SK-MEL-5 (cell line): Measurements from ENCODE around the gene HAPSTR1. TPM values are rescaled to one million over a fixed set of nuclear protein-coding genes. Genes with fewer than 3 reads are reported as not detected.

Experiments
- DNase-seq: peaks from one replicate; pipeline ENCODE4 v3.0.0-alpha.2; 2016; ENCODE audit warnings: low read depth, low spot score
- in situ Hi-C: cut with HindIII; loops from 2 replicates; pipeline ENCODE4 v1.10.0; 2016; ENCODE audit warnings: low sequenced_read_pairs, high pct_unique_total_duplicates, low pct_unique_long_range_greater_than_20kb
- total RNA-seq: library from RNA; depleted of rRNA; stranded (reverse); fragments of >200 nt; shearing (Covaris generic); gene quantifications from 2 replicates; pipeline ENCODE4 v1.2.3, GENCODE V29; 2014; rRNA removed

The HAPSTR1 gene
- total RNA-seq, 1 experiment from 2014 or later: 39.3 TPM

DNA sequence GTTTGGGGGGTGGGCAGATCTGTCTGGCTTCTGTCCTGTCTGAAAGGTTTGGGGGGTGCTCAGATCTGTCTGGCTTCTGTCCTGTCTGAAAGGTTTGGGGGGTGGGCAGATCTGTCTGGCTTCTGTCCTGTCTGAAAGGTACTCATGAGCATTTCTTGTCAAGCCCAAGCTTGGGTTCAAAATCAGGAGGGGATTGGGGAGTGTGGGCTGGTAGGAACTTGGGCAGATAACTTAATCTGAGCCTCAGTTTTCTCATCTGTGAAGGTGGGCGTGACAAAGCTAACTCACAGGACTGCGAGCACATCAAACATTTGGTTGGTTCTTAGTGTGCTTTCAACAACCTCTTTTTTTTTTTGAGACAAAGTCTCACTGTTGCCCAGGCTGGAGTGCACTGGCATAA is 35.2 kb downstream of the HAPSTR1 start:
- no peak for DNase-seq
- in situ Hi-C loops: no loop called here

DNA sequence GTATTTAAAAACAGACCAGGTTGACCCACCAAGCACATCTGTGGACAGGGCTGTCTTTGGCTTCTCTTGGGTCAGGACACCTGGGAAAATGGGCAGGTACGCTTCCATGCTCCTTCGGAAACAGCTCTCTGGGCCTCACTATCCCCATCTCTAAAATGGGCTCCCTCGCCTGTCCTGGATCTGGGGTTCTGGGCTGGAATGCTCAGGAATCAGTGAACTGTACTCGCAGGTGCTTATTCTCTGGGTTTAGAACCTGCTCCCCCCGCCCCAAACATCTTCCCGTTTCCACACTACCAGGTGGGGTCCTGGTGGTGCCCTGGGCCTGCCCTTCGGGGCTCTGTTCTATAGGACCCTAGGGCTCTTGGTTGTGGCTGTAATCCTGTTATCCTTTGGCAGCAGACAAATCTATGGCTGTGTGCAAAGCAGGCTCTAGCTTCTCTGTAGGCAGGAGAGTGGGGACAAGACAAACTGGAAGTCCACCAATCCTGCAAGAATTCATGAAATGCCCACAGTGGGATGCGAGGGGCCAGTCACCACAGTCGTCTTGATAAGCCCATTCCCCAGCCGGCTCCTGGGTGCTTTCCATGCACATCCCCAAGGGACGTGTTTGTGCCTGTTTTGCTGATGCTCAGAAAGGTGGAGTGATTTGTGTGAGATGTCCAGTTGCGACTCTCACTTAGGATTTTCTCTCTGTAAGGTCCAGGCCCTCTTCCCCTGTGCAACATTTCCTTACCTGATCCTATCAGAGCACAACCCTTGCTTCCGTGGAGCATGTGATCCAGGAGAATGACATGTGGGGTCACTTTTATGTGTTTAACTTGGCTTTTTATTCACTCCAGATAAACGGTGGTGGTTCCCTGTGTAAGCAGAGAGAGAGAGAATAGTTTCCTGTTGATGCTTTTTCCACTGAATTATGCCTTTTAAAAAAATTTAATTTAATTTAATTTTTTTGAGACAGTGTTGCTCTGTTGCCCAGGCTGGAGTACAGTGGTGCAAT is 37.2 kb downstream of the HAPSTR1 start:
- in situ Hi-C loops: no loop called here
- DNase-seq: no peak

DNA sequence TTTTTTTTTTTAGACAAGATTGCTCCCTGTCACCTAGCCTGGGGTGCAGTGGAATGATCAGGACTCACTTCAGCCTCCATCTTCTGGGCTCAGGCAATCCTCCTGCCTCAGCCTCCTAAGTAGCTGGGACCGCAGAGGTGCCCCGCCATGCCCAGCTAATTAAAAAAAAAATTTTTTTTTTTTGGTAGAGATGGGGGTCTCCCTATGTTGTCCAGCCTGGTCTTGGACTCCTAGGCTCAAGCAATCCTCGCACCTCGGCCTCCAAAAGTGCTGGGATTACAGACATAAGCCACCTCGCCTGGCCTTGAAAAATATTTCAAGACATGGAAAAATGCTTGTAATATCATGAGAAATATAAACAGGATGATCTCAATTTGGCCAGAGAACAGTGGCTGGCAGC is 42.9 kb downstream of the HAPSTR1 start:
- DNase-seq: no peak
- in situ Hi-C loops: no loop called here

DNA sequence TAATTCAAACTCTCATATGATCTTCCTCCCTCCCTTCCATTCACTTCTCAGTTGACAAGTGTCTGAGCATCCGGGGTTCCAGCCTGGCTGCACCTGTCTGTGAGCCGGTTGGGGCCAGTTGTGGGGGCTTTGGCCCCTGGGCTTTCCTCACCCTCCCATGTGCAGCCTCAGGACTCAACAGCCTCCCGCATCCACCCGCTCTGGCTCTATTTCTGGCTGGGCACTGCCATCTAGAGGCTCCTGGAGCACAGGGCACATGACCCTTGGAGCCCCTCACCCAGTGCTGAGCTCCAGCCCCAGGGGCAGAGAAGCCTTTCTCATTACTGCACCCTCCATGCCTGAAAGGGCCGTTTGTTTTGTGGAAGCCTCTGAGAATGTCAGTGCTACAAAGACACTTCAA is 43.3 kb downstream of the HAPSTR1 start:
- DNase-seq: peak; percentile 87
- in situ Hi-C loops: no loop called here

DNA sequence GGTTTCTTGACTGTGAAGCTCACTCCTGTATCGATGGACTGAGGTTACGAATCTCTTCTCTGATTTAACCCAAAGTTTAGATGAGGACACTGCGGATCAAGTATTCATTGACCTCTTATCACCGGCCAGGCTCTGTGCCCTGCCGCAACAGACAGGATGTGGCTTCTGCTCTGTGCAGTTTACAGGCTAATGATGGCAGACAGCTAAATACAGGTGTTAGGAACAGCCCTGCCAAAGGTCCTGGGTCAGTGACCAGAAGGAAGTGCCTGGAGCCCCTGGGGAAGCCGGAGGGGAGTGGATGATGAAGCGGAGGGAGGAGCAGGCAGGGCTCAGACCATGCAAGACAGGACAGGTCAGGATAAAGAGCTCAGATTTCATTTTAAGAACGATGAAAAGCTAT is 44.4 kb downstream of the HAPSTR1 start:
- no peak for DNase-seq
- in situ Hi-C loops: no loop called here

DNA sequence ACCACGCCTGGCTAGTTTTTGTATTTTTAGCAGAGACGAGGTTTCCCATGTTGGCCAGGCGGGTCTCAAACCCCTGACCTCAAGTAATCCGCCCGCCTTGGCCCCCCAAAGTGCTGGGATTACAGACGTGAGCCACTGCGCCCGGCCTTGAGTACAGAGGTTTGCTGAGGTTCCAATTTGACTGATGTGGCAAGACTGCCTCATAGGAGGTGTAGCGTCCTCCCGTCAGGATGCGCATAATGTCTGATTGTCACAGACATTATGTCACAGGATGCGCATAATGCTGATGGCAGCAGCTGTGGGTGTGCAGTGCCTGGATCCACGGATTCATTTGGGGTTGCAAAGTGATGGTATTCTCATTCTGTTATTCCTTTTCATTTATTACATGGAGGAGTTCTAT is 45.2 kb downstream of the HAPSTR1 start:
- no peak for DNase-seq
- in situ Hi-C loops: no loop called here

DNA sequence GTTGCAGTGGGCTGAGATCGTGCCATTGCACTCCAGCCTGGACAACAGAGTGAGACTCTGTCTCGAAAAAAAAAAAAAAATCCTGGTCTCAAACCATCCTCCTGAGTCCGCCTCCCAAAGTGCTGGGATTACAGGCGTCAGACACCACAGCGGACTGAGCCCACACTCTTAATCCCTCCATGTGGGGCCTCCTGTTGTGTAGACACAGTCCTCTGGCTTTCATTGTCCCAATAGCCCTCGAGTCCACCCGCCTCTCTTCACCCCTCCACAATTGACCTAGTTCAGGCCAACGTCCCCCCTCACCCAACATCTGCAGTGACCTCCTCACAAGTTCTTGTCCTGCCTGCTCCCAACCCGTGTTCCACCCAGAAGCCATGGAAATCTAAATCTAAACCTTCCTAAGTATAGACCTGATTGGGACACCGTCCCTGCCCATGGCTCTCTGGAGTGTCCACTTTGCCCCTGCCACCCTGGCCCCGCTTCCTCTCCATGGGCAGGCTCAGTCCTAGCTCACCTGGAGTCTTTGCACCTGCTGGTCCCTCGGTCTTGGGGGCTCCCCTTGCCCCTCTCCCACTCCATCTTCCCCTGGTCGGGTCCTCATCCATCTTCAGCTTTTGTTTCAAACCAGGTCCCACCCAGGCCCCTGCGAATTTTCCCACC is 46.7 kb downstream of the HAPSTR1 start:
- no peak for DNase-seq
- in situ Hi-C loops: no loop called here

DNA sequence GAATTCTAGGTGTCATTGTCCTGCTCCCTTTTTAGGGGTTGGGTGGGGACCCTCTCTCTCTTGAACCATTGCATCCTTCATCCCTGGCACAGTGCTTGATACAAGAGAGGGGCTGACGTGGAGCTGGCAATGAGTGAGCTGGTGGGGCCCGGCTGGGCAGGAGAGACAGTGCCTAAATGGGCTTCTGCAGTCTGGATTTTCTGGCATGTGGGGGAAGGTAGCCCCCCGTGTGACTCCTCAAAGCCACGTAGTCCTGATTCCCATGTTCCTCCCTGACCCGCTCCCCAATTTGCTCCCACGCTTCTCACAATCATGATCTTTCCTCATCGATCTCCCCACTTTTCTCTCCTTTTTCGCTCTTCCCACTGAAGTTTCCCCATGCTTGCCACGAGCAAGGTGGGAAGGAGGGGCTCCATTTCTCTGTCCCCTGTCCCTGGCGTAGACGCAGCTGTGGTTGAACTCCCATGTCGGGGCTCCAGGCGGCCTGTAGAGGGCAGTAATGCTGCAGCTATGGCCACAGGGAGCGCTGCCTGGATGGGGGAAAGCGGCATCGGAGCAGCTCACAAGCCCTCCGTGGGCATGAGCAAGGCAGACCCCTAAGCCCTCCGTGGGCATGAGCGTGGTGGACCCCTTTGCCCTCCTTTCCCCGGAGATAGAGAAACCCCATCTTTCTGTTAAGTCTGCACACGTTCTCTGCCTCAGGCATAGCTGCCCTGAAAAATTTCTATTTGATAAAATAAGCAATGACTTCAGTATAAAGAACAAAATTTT is 47.5 kb downstream of the HAPSTR1 start:
- in situ Hi-C loops: no loop called here
- DNase-seq: peak; percentile 76

DNA sequence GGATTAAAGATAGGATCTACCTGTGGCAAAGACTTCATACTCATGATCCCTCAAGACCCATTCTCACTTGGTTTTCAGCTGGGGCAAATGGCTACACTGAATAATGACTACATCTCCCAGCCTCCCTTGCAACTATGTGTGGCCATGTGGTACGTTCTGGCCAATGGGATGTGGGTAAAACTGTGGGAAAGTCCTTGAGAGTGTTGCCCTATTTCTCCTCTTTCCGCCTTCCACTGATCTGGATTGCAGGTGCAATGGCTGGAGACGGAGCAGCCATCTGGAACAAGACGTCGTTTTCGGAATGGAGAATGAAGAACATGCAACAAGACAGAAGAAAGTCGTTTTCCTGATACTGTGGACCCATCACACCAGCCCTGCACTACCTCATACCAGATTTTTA is 48.5 kb downstream of the HAPSTR1 start:
- DNase-seq: peak; percentile 90
- in situ Hi-C loops: no loop called here

Other genes starting within 250 kb of the HAPSTR1 start
- gene CARHSP1, start 222.6 kb upstream of the HAPSTR1 start, total RNA-seq: 44.7 and 47.1 TPM in 2 replicates
- not detected in 2 replicates for gene LITAFD, start 209.3 kb upstream of the HAPSTR1 start, total RNA-seq
- 22.0 and 26.1 TPM in 2 replicates for gene USP7, start 127.7 kb upstream of the HAPSTR1 start, total RNA-seq